PC-3 (cell line): Measurements from ENCODE around the gene VSTM2B.

Source experiments
- CTCF ChIP-seq: fragments of 300-600 bp; sonication (generic); conservative IDR thresholded peaks from 2 replicates; pipeline ENCODE4 v1.5.1; 2017; ENCODE audit warnings: antibody characterized with exemption, low read depth, mild to moderate bottlenecking, low read length
- EZH2 ChIP-seq: fragments of 300-600 bp; sonication (generic); IDR thresholded peaks from one replicate; pipeline ENCODE4 v1.6.1; 2017; ENCODE audit warnings: antibody characterized with exemption, mild to moderate bottlenecking, low read length; ENCODE audit not compliant: unreplicated experiment

- no peak for TF ChIP-seq CTCF
- TF ChIP-seq EZH2, result no peak
Measured at GRCh38 chr19:29596080-29596727, 70.4 kb downstream of the VSTM2B start.
